BLaER1 (cell line): Measurements from ENCODE around the gene EYS.
"Not testable (repeated sequence)": the region's sequence is repeated elsewhere in the genome, so short reads cannot be mapped to it uniquely, and the experiment has no call there.

ENCODE experiments used
- H3K27ac ChIP-seq: shearing (Covaris generic); formaldehyde crosslinking; 2 replicates; pipeline ENCODE4 v1.8.1; 2022
- H3K27me3 ChIP-seq: shearing (Covaris generic); formaldehyde crosslinking; 2 replicates; pipeline ENCODE4 v1.8.1; 2022
- H3K36me3 ChIP-seq: shearing (Covaris generic); formaldehyde crosslinking; 2 replicates; pipeline ENCODE4 v1.8.1; 2022
- H3K4me1 ChIP-seq: shearing (Covaris generic); formaldehyde crosslinking; 2 replicates; pipeline ENCODE4 v1.8.1; 2022
- H3K4me2 ChIP-seq: shearing (Covaris generic); formaldehyde crosslinking; 2 replicates; pipeline ENCODE4 v1.8.1; 2022
- H3K4me3 ChIP-seq: shearing (Covaris generic); formaldehyde crosslinking; 2 replicates; pipeline ENCODE4 v1.8.1; 2022
- H3K9ac ChIP-seq: shearing (Covaris generic); formaldehyde crosslinking; 2 replicates; pipeline ENCODE4 v1.8.1; 2022
- H3K9me3 ChIP-seq: shearing (Covaris generic); formaldehyde crosslinking; 2 replicates; pipeline ENCODE4 v1.8.1; 2022
- H4K20me1 ChIP-seq: shearing (Covaris generic); formaldehyde crosslinking; 2 replicates; pipeline ENCODE4 v1.8.1; 2022
- Cebpa-rat ChIP-seq: shearing (Covaris generic); IDR thresholded peaks from 2 replicates; pipeline ENCODE4 v1.8.1; 2022

Gene EYS

GRCh38 chr6:63947792-63948529 is 1759.1 kb downstream of the EYS start:
- H3K4me1 ChIP-seq, result no peaks in the 10 kb centered on the region
- no peak for TF ChIP-seq Cebpa-rat
- H3K27me3 ChIP-seq, result no peaks in the 10 kb centered on the region
- no peak overlapping the region for H3K9ac ChIP-seq
- no peaks in the 10 kb centered on the region for H4K20me1 ChIP-seq
- H3K36me3 ChIP-seq, result no peaks in the 10 kb centered on the region
- H3K27ac ChIP-seq, result no peak overlapping the region
- H3K4me2 ChIP-seq, result no peak overlapping the region
- no peaks in the 10 kb centered on the region for H3K9me3 ChIP-seq
- H3K4me3 ChIP-seq, result no peak overlapping the region

GRCh38 chr6:63945987-63946386 is 1761.0 kb downstream of the EYS start:
- no peaks in the 10 kb centered on the region for H3K4me1 ChIP-seq
- no peak overlapping the region for H3K4me2 ChIP-seq
- H3K27me3 ChIP-seq, result no peaks in the 10 kb centered on the region
- no peak overlapping the region for H3K9ac ChIP-seq
- H3K9me3 ChIP-seq, result no peaks in the 10 kb centered on the region
- H4K20me1 ChIP-seq, result no peaks in the 10 kb centered on the region
- H3K36me3 ChIP-seq, result no peaks in the 10 kb centered on the region
- H3K27ac ChIP-seq, result no peak overlapping the region
- H3K4me3 ChIP-seq, result no peak overlapping the region
- TF ChIP-seq Cebpa-rat, result no peak

GRCh38 chr6:63943826-63944225 is 1763.2 kb downstream of the EYS start:
- Histone ChIP-seq H3K36me3 (no peaks in the 10 kb centered on the region), H3K27me3 (no peaks in the 10 kb centered on the region), H3K4me2 (no peak overlapping the region), H3K4me3 (no peak overlapping the region), H3K9me3 (no peaks in the 10 kb centered on the region), H3K4me1 (no peaks in the 10 kb centered on the region), H3K9ac (no peak overlapping the region), H4K20me1 (no peaks in the 10 kb centered on the region), H3K27ac (no peak overlapping the region)
- TF ChIP-seq Cebpa-rat, result no peak

GRCh38 chr6:63941747-63942470 is 1765.1 kb downstream of the EYS start:
- Histone ChIP-seq H3K36me3 (no peaks in the 10 kb centered on the region), H3K4me1 (no peaks in the 10 kb centered on the region), H3K27me3 (no peaks in the 10 kb centered on the region), H3K4me2 (no peak overlapping the region), H3K27ac (no peak overlapping the region), H3K9me3 (no peaks in the 10 kb centered on the region), H4K20me1 (no peaks in the 10 kb centered on the region), H3K4me3 (no peak overlapping the region), H3K9ac (no peak overlapping the region)
- TF ChIP-seq Cebpa-rat, result no peak

- no peaks in the 10 kb centered on the region for H3K9me3 ChIP-seq
- no peaks in the 10 kb centered on the region for H3K4me1 ChIP-seq
- no peak overlapping the region for H3K27ac ChIP-seq
- no peak for TF ChIP-seq Cebpa-rat
- H3K27me3 ChIP-seq, result no peaks in the 10 kb centered on the region
- no peaks in the 10 kb centered on the region for H3K36me3 ChIP-seq
- H3K9ac ChIP-seq, result no peak overlapping the region
- H3K4me2 ChIP-seq, result no peak overlapping the region
- no peak overlapping the region for H3K4me3 ChIP-seq
- no peaks in the 10 kb centered on the region for H4K20me1 ChIP-seq
These were observed 1767.0 kb downstream of the EYS start for GRCh38 chr6:63940056-63940455.

GRCh38 chr6:63936399-63936798 is 1770.6 kb downstream of the EYS start:
- no peak overlapping the region for H3K27ac ChIP-seq
- H3K9ac ChIP-seq, result no peak overlapping the region
- H3K4me3 ChIP-seq, result no peak overlapping the region
- TF ChIP-seq Cebpa-rat, result no peak
- H3K4me1 ChIP-seq, result no peaks in the 10 kb centered on the region
- no peaks in the 10 kb centered on the region for H3K36me3 ChIP-seq
- no peaks in the 10 kb centered on the region; the same call in 1 of the 2 replicates for H3K9me3 ChIP-seq
- no peaks in the 10 kb centered on the region for H4K20me1 ChIP-seq
- H3K27me3 ChIP-seq, result no peaks in the 10 kb centered on the region
- H3K4me2 ChIP-seq, result no peak overlapping the region

GRCh38 chr6:63935732-63936131 is 1771.3 kb downstream of the EYS start:
- no peak overlapping the region for H3K9ac ChIP-seq
- H3K36me3 ChIP-seq, result no peaks in the 10 kb centered on the region
- no peaks in the 10 kb centered on the region; the same call in 1 of the 2 replicates for H3K9me3 ChIP-seq
- no peak overlapping the region for H3K4me2 ChIP-seq
- H4K20me1 ChIP-seq, result no peaks in the 10 kb centered on the region
- H3K4me3 ChIP-seq, result no peak overlapping the region
- no peak for TF ChIP-seq Cebpa-rat
- H3K4me1 ChIP-seq, result no peaks in the 10 kb centered on the region
- H3K27me3 ChIP-seq, result no peaks in the 10 kb centered on the region
- no peak overlapping the region for H3K27ac ChIP-seq

GRCh38 chr6:63933948-63934347 is 1773.1 kb downstream of the EYS start:
- not testable (repeated sequence) for H3K4me2 ChIP-seq, H3K4me1 ChIP-seq, H3K4me3 ChIP-seq, H3K9me3 ChIP-seq, H3K27ac ChIP-seq, H3K9ac ChIP-seq, H3K27me3 ChIP-seq, H3K36me3 ChIP-seq, H4K20me1 ChIP-seq

- Histone ChIP-seq H3K36me3 (no peaks in the 10 kb centered on the region), H3K9me3 (no peaks in the 10 kb centered on the region; the same call in 1 of the 2 replicates), H3K9ac (no peak overlapping the region), H4K20me1 (no peaks in the 10 kb centered on the region), H3K27ac (no peak overlapping the region), H3K4me1 (no peaks in the 10 kb centered on the region), H3K4me2 (no peak overlapping the region), H3K4me3 (no peak overlapping the region), H3K27me3 (no peaks in the 10 kb centered on the region)
- no peak for TF ChIP-seq Cebpa-rat
These were observed 1776.2 kb downstream of the EYS start for GRCh38 chr6:63930848-63931247.

- Histone ChIP-seq H3K9me3 (no peaks in the 10 kb centered on the region; the same call in 1 of the 2 replicates), H3K36me3 (no peaks in the 10 kb centered on the region), H3K4me2 (no peak overlapping the region), H3K4me1 (no peaks in the 10 kb centered on the region), H3K9ac (no peak overlapping the region), H3K4me3 (no peak overlapping the region), H3K27me3 (no peaks in the 10 kb centered on the region), H4K20me1 (no peaks in the 10 kb centered on the region), H3K27ac (no peak overlapping the region)
- no peak for TF ChIP-seq Cebpa-rat
These were observed 1777.9 kb downstream of the EYS start for GRCh38 chr6:63929111-63929510.
